ENCODE measurements around the gene ANKS1B.

DNA sequence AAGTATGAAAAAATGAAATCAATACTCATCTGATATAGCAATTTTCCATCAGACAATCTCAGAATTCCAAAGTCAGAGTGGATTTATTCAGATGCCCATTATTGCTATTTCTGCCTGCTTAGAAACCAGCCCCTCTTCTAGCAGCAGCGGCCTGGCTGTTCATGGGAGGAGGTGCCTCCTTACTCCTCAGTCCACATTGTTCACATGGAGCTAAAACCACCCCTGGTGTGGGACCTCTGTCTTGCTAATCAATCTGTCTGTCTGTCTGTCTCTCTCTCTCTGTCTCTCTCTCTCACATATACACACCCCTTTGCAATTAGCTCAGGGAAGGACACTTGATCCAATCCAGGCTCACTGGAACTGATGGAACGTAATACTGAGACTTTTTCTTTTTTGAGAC lies 1163.5 kb downstream of the ANKS1B start:
- TF ChIP-seq CTCF (IDR thresholded peaks at IDR 0.05) (no peak), POLR2A (IDR thresholded peaks at IDR 0.05) (no peak)

All from Peyer's patch (tissue), 4 donors.